CD4-positive, CD25-positive, alpha-beta regulatory T cell (primary cell): ENCODE results near the gene HOXC10. TPM values are rescaled to one million over a fixed set of nuclear protein-coding genes. Genes with fewer than 3 reads are reported as not detected.

Source experiments
- ATAC-seq, 2 donors: fragments of 150-1000 bp; cut with Tn5 transposase; one replicate each; pipeline ENCODE4 v1.10.0; 2021; ENCODE audit warnings: low read depth in 2 of 2, moderate number of reproducible peaks in 2 of 2, moderate library complexity in 1 of 2
- DNase-seq, 3 donors: peaks; one replicate each; pipeline versions ENCODE4 v3.0.0 to v3.0.0-alpha.2; 2012 to 2022; ENCODE audit warnings: mixed read lengths in 1 of 3
- H3K27ac ChIP-seq: one replicate; pipeline ENCODE4 v1.7.0; 2013; ENCODE audit warnings: mild to moderate bottlenecking, low read length; ENCODE audit not compliant: insufficient read depth, poor library complexity, severe bottlenecking
- H3K27me3 ChIP-seq: one replicate; pipeline ENCODE4 v1.7.0; 2013; ENCODE audit warnings: low read length; ENCODE audit not compliant: control insufficient read depth, insufficient read depth
- H3K36me3 ChIP-seq: one replicate; pipeline ENCODE4 v1.7.0; 2013; ENCODE audit warnings: mild to moderate bottlenecking, low read length, moderate library complexity; ENCODE audit not compliant: control insufficient read depth, insufficient read depth
- H3K4me1 ChIP-seq: 2 replicates; pipeline ENCODE4 v1.7.0; 2013; ENCODE audit warnings: mild to moderate bottlenecking, low read length; ENCODE audit not compliant: insufficient read depth, control insufficient read depth, poor library complexity, severe bottlenecking
- H3K4me3 ChIP-seq: one replicate; pipeline ENCODE4 v1.7.0; 2013; ENCODE audit warnings: low read depth, mild to moderate bottlenecking, low read length, moderate library complexity
- H3K9me3 ChIP-seq, 2 experiments: 1 replicate in 1 of 2; 2 replicates in 1 of 2; pipeline ENCODE4 v1.7.0; 2013; ENCODE audit warnings: low read length in 2 of 2, mild to moderate bottlenecking in 1 of 2, moderate library complexity in 1 of 2; ENCODE audit not compliant: control insufficient read depth in 2 of 2
- H3K27ac Mint-ChIP-seq, 3 donors: one replicate each; pipeline ENCODE4 v1.8.0; 2020 to 2022; ENCODE audit warnings: mild to moderate bottlenecking in 3 of 3, mixed read lengths in 3 of 3, moderate library complexity in 2 of 3
- H3K27me3 Mint-ChIP-seq: one replicate; pipeline ENCODE4 v1.8.0; 2022; ENCODE audit warnings: mild to moderate bottlenecking, mixed read lengths
- H3K36me3 Mint-ChIP-seq: one replicate; pipeline ENCODE4 v1.8.0; 2020; ENCODE audit warnings: mixed read lengths
- H3K4me1 Mint-ChIP-seq, 4 donors: one replicate each; pipeline ENCODE4 v1.8.0; 2020 to 2022; ENCODE audit warnings: mixed read lengths in 4 of 4, mild to moderate bottlenecking in 1 of 4
- H3K4me3 Mint-ChIP-seq, 4 donors: one replicate each; pipeline ENCODE4 v1.8.0; 2020 to 2022; ENCODE audit warnings: mild to moderate bottlenecking in 4 of 4, mixed read lengths in 4 of 4, moderate library complexity in 3 of 4
- H3K9me3 Mint-ChIP-seq, 7 donors: one replicate each; pipeline ENCODE4 v1.8.0; 2020 to 2022; ENCODE audit warnings: mixed read lengths in 7 of 7, mild to moderate bottlenecking in 3 of 7, moderate library complexity in 2 of 7
- polyA plus RNA-seq, 4 donors: library from polyadenylated mRNA; unstranded; fragments of 300-500 nt; fragmentation: Illumina TruSeq; gene quantifications; one replicate each; pipeline ENCODE4 v1.2.3, GENCODE V29; 2021
- total RNA-seq: library from RNA; stranded (reverse); gene quantifications from one replicate; pipeline ENCODE4 v1.2.3, GENCODE V29; 2022

The HOXC10 gene
- total and polyA plus RNA-seq, 5 donors from 2014 or later: not detected

GRCh38 chr12:54038871-54039414, 54.0 kb downstream of the HOXC10 start:
- Mint-ChIP-seq H3K4me1 (peaks cover 0 to 9% (median 5%) of the 10 kb centered on the region in 4 donors), H3K36me3 (no peaks in the 10 kb centered on the region), H3K9me3 (peaks cover 0 to 4% (median 0%) of the 10 kb centered on the region in 7 donors), H3K4me3 (peak overlapping the region in 1 of 4 donors; percentile 2), H3K27ac (no peak overlapping the region), H3K27me3 (peaks cover 85% of the 10 kb centered on the region)
- H3K27me3 ChIP-seq: peaks cover 32% of the 10 kb centered on the region
- ATAC-seq: no peak
- H3K9me3 ChIP-seq: no peaks in the 10 kb centered on the region
- H3K36me3 ChIP-seq: no peaks in the 10 kb centered on the region
- peaks cover 4% of the 10 kb centered on the region for H3K4me1 ChIP-seq
- no peak overlapping the region for H3K4me3 ChIP-seq
- no peak overlapping the region for H3K27ac ChIP-seq
- DNase-seq: no peak

- H3K27ac Mint-ChIP-seq: peak overlapping the region in 1 of 3 donors; percentile 27
- no peak for DNase-seq
- Histone ChIP-seq H3K4me3 (no peak overlapping the region), H3K9me3 (no peaks in the 10 kb centered on the region), H3K36me3 (no peaks in the 10 kb centered on the region), H3K4me1 (no peaks in the 10 kb centered on the region), H3K27me3 (peaks cover 34% of the 10 kb centered on the region), H3K27ac (no peak overlapping the region)
- peaks cover 0 to 6% (median 4%) of the 10 kb centered on the region in 4 donors for H3K4me1 Mint-ChIP-seq
- no peaks in the 10 kb centered on the region for H3K36me3 Mint-ChIP-seq
- H3K4me3 Mint-ChIP-seq: peak overlapping the region in 2 of 4 donors; percentile 2 to 39
- no peak for ATAC-seq
- peaks cover 0 to 3% (median 0%) of the 10 kb centered on the region in 7 donors for H3K9me3 Mint-ChIP-seq
- H3K27me3 Mint-ChIP-seq: peaks cover 87% of the 10 kb centered on the region
Observed at GRCh38 chr12:54039417-54040147, 54.6 kb downstream of the HOXC10 start.

Other genes starting within 250 kb of the HOXC10 start
- gene CISTR, start 233.2 kb upstream of the HOXC10 start, total RNA-seq: not detected
- not detected for gene CISTR, start 233.2 kb upstream of the HOXC10 start, polyA plus RNA-seq
- not detected for gene HOXC13, start 46.3 kb upstream of the HOXC10 start, total RNA-seq
- gene HOXC13, start 46.3 kb upstream of the HOXC10 start, polyA plus RNA-seq: not detected
- gene HOXC12, start 30.2 kb upstream of the HOXC10 start, total RNA-seq: not detected
- gene HOXC12, start 30.2 kb upstream of the HOXC10 start, polyA plus RNA-seq: not detected
- gene HOXC11, start 12.0 kb upstream of the HOXC10 start, total RNA-seq: not detected
- gene HOXC11, start 12.0 kb upstream of the HOXC10 start, polyA plus RNA-seq: not detected
- not detected for gene HOTAIR, start 10.2 kb upstream of the HOXC10 start, total RNA-seq
- gene HOTAIR, start 10.2 kb upstream of the HOXC10 start, polyA plus RNA-seq: not detected
- not detected for gene HOXC9, start 15.0 kb downstream of the HOXC10 start, total RNA-seq
- gene HOXC9, start 15.0 kb downstream of the HOXC10 start, polyA plus RNA-seq: not detected
- not detected for gene HOXC8, start 23.8 kb downstream of the HOXC10 start, total RNA-seq
- not detected for gene HOXC8, start 23.8 kb downstream of the HOXC10 start, polyA plus RNA-seq
- not detected for gene HOXC6, start 43.3 kb downstream of the HOXC10 start, total RNA-seq
- gene HOXC6, start 43.3 kb downstream of the HOXC10 start, polyA plus RNA-seq: not detected
- gene HOXC5, start 47.9 kb downstream of the HOXC10 start, total RNA-seq: not detected
- not detected for gene HOXC5, start 47.9 kb downstream of the HOXC10 start, polyA plus RNA-seq
- 0.32 TPM for gene HOXC4, start 68.7 kb downstream of the HOXC10 start, total RNA-seq
- gene HOXC4, start 68.7 kb downstream of the HOXC10 start, polyA plus RNA-seq: under 1 TPM in 1 of 4 donors, not detected in 3; 0.09 TPM
- gene SMUG1, start 203.8 kb downstream of the HOXC10 start, total RNA-seq: 13.0 TPM
- gene SMUG1, start 203.8 kb downstream of the HOXC10 start, polyA plus RNA-seq: 10 to 100 TPM; 24.5 to 38.1 (median 30.7) TPM